ENCODE data around the gene INMT. TPM values are rescaled to one million over a fixed set of nuclear protein-coding genes. Genes with fewer than 3 reads are reported as not detected.

The INMT gene
- total RNA-seq, 1 donor from 2014 or later, result 5.9 TPM

GRCh38 chr7:30727061-30727945 is 24.6 kb upstream of the INMT start:
- intact Hi-C loops (cut with micrococcal nuclease), result loop anchor here (1.0 to 2.0 kb wide), 8 partner anchors 11 to 701 kb away; partner anchors contain the start of genes FKBP14, GARS1, GGCT and MINDY4

DNA sequence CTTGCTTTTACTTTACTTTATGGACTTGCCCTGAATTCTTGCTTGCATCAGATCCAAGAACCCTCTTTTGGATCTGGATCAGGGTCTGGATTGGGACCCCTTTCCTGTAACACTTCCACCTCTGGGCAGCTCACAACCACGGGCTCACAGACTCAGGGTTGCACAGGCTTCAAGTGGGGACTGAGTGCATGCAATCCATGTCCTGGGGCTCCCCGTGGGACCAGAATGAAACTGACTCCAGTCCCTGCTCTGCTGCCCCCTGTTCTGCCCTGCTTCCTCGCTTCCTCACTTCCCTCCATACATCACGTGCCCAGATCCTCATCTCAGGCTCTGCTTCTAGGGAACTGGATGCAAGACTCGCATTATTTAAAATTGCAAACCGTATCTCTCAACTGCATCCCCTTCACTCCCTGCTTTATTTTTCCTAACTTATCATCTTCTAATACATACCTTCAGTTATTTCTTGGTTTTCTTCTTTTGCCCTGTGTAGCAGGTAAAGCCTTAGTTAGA is 23.3 kb upstream of the INMT start:
- intact Hi-C loops (cut with micrococcal nuclease), result no loop called here

DNA sequence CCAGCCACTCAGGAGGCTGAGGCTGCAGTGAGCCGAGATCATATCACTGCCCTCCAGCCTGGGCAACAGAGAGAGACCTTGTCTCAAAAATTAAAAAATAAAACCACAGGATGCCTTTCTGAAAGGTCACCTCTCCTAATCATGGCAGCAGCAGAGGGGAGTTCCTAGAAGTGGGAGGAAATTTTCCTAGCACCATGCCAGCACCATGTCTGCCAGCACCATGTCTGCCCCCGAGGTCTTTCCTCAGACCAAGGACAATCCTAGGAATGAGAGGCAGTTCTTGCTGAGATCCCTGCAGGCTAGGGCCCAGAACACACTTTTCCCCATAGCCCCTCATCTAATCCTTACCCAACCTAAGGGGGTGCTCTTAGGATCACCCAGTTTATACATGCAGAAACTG is 22.3 kb upstream of the INMT start:
- intact Hi-C loops (cut with micrococcal nuclease), result no loop called here

- intact Hi-C loops (cut with micrococcal nuclease), result no loop called here
These were observed 21.8 kb upstream of the INMT start for GRCh38 chr7:30730097-30730496.

DNA sequence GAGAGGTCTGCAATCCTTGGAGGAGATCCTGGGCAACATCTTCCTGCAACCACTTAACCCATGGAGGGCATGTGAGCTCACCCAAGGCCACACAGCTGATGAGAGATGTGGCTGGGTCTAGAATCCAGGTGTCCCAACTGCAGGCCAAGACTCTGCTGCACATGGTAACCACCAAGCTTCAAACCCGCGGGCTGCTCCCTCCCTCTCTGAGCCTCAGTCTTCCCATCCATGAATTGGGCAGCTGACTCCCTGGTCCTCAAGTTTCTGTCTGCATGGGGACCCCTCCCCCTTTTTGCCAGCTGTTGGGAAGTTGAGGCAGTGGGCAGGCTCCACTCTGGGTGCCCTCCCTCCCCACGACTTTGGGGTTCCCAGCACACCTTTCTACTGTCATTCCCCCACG is 20.9 kb upstream of the INMT start:
- intact Hi-C loops (cut with micrococcal nuclease), result no loop called here

- intact Hi-C loops (cut with micrococcal nuclease), result no loop called here
These were observed 20.4 kb upstream of the INMT start for GRCh38 chr7:30731581-30731980.

DNA sequence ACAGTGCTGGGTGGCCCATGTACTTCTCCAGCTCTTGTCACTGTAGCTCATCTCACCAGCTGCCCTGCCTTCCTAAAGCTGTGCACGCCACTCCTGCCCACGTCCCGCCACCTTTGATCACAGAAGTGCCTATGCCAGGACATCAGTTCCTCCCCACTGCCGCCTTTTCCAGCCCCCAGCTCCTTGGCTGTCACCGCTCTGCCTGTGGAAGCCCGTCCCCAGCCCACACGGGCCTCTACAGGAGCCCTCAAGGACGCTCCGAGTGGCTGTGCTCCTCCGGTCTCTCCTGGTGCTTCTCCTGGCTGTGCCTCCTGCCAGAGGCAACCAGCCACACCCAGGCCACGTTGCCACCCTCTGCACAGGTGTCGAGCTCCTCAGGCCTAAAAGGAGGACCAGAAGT is 19.3 kb upstream of the INMT start:
- intact Hi-C loops (cut with micrococcal nuclease), result no loop called here

DNA sequence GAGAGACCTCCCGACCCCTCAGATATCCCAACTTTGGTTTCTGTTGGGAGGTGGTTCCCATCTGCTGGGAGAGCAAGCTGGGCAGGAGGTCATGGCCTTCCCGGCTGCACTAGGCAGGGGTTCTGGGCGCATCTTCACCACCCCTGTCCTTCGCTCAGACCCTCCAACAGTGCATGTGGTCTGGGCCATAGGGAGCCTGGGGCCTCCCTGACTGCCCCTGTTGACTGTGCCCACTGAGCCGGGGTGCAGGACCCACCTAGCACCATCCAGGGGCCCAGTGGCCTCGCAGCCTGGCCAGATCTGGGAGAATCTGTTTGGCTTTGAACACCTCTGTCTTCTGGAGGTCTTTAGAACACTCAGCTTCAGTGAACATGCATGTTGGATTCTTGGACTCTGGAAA is 18.7 kb upstream of the INMT start:
- intact Hi-C loops (cut with micrococcal nuclease), result no loop called here

DNA sequence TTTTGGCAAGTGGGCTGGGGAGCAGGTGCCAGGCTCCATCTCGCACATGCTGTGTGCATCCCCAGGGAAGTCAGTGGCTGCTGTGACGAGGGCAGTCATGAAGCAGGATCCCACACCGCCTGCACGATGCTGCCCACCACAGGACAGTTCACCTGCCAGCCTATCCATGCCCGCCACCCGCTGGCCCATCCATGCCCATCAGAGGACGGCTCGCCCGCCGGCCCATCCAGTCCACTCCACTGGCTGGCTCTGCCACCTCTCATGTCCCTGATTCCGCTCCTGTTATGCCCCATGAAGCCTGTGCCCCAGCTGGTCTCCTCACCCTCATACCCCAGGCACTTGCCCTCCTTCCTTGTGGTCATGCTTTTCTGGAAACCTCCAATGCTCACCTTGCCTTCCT is 18.2 kb upstream of the INMT start:
- intact Hi-C loops (cut with micrococcal nuclease), result no loop called here

DNA sequence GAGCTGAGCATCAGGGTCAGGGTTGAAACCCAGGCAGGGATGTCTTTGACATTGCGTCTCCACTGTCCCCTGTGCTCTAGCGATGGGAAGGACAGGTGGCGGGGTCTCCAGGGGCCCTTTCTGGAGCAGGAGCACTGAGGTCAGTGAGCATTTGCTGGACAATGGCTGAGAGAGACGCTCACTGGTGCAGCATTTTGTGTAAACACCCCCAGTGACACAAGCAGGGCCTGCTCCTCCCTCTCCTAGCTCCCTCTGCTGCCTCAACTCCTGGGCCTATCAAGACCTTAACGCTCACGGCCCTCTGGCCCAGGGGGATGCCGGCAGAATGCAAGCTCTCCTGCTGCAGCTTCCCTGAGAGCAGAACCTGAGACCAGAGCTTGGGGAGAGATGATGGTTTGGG is 17.4 kb upstream of the INMT start:
- intact Hi-C loops (cut with micrococcal nuclease), result no loop called here

DNA sequence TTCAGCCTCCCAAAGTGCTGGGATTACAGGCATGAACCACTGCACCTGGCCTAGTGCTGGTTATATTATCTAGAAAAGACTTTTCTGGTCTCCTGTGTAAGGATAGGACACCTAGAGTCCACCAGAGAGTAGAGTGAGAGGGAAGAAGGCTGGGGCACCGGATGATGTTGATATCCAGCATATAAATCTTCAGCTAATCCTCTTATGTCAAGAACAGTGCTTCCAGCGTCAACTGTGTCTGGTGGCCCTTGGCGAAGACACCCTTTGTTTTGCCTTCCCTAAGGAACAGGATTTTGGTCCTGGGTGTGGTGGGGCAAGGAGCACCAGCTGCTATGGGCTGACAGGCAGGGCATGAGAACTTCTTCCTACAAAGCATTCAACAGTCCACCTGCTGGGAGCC is 16.3 kb upstream of the INMT start:
- intact Hi-C loops (cut with micrococcal nuclease), result no loop called here

- intact Hi-C loops (cut with micrococcal nuclease), result no loop called here
These were observed 15.6 kb upstream of the INMT start for GRCh38 chr7:30736291-30736690.

DNA sequence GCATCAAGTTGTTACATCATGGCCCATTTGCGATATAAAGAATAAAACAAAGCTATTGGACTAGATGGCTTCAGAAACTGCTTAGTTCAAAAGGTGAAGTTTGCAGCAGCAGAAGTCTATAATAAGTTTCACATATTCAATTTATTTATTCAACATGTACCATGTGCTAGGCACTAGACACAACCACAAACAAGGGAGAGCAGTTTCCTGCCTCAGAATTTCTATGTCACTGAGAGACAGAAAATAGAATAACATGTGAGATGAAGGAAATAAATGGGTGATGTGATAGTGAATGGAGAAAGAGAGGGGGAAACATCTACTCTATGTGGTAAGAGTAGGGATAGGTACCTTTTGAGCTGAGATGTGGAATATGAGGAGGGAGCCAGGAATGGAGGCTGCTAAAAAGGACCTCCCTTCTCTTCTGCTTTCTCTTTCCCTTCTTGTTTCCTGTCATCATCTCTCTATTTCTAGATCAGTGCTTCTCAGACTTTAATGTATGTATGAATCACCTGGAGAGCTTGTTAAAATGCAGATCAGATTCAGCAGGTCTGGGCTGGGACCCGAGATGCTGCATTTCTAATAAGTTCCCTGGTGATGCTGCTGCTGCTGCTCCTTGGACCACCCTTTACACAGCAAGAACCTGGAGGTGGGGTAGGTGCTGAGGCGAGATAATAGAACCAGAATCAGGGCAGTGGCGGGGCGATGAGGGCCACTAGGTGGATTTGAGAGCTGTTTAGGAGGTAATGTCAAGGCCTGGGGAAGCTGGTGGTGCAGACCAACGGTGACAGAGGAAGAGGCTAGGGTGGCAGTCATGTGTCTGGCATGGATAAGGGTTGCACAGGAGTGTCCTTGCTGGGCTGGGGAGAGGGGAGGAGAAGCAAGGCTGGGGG is 13.7 kb upstream of the INMT start:
- intact Hi-C loops (cut with micrococcal nuclease), result loop anchor here (1.0 to 2.0 kb wide), 4 partner anchors 11 to 259 kb away; partner anchors contain the start of genes GARS1 and GGCT

- intact Hi-C loops (cut with micrococcal nuclease), result loop anchor here (1.0 to 2.0 kb wide), 8 partner anchors 37 to 235 kb away; partner anchors contain the start of genes CRHR2 and GGCT
These were observed 12.2 kb upstream of the INMT start for GRCh38 chr7:30739691-30740090.

- intact Hi-C loops (cut with micrococcal nuclease), result loop anchor here (1.0 to 2.0 kb wide), 7 partner anchors 38 to 230 kb away; partner anchors contain the start of gene CRHR2
These were observed 11.3 kb upstream of the INMT start for GRCh38 chr7:30740417-30741181.

DNA sequence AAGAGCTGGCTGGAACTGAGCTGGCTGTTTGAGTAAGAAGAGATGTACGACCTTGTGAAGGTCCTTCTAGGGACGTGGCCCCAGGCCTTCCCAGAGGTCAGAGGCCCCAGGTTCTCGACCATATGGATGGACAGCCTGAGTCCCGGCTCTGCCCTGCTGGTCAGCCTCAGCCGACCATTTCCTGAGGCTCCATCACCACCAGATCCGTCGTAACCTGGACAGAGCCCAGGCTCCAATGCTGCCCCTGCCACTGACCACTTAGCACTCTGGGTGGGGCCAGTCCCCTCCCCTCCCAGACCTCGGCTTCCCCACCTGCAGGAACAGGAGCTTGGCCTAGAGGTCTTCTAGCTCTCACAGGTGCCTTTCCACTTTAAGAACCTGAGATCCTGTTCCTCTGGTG is 10.6 kb upstream of the INMT start:
- intact Hi-C loops (cut with micrococcal nuclease), result loop anchor here (2.0 kb wide), 1 partner anchor 122 kb away; no protein-coding TSS in a partner anchor

- intact Hi-C loops (cut with micrococcal nuclease), result no loop called here
These were observed 8.4 kb upstream of the INMT start for GRCh38 chr7:30743371-30744074.

- intact Hi-C loops (cut with micrococcal nuclease), result no loop called here
These were observed 7.9 kb upstream of the INMT start for GRCh38 chr7:30744075-30744417.

- intact Hi-C loops (cut with micrococcal nuclease), result no loop called here
These were observed 6.5 kb upstream of the INMT start for GRCh38 chr7:30745261-30745941.

- intact Hi-C loops (cut with micrococcal nuclease), result no loop called here
These were observed 1.9 kb upstream of the INMT start for GRCh38 chr7:30750010-30750409.

Measured in T-helper 1 cell treated with Interleukin-12 subunit alpha and Interleukin-12 subunit beta and Interleukin-4 antibody, amounts not matched to agents 30 ng/mL and 1 ng/mL, for 36 hours (primary cell).